ENCODE measurements around the gene ATXN8OS.
"Not testable (repeated sequence)": the region's sequence is repeated elsewhere in the genome, so short reads cannot be mapped to it uniquely, and the experiment has no call there.

ATXN8OS gene

GRCh38 chr13:70107498-70108281 lies at the start of gene ATXN8OS:
ATXN8OS (plus strand) TSS chr13:70107826.
- in situ Hi-C loops (cut with HindIII; ENCODE audit: low sequenced_read_pairs), result no loop called here

- in situ Hi-C loops (cut with HindIII; ENCODE audit: low sequenced_read_pairs), result no loop called here
These were observed 27.6 kb upstream of the ATXN8OS start for GRCh38 chr13:70080012-70080411.

GRCh38 chr13:70087247-70087646 lies 20.4 kb upstream of the ATXN8OS start:
- in situ Hi-C loops (cut with HindIII; ENCODE audit: low sequenced_read_pairs), result no loop called here

- in situ Hi-C loops (cut with HindIII; ENCODE audit: low sequenced_read_pairs), result no loop called here
These were observed 18.7 kb upstream of the ATXN8OS start for GRCh38 chr13:70088926-70089325.

- in situ Hi-C loops (cut with HindIII; ENCODE audit: low sequenced_read_pairs), result no loop called here
These were observed 17.4 kb upstream of the ATXN8OS start for GRCh38 chr13:70090036-70090723.

GRCh38 chr13:70098669-70099068 lies 9.0 kb upstream of the ATXN8OS start:
- in situ Hi-C loops (cut with HindIII; ENCODE audit: low sequenced_read_pairs), result no loop called here

GRCh38 chr13:70104481-70104880 lies 3.1 kb upstream of the ATXN8OS start:
- in situ Hi-C loops (cut with HindIII; ENCODE audit: low sequenced_read_pairs), result no loop called here

- in situ Hi-C loops (cut with HindIII; ENCODE audit: low sequenced_read_pairs), result no loop called here
These were observed 515 bp upstream of the ATXN8OS start for GRCh38 chr13:70107125-70107497.

- in situ Hi-C loops (cut with HindIII; ENCODE audit: low sequenced_read_pairs), result no loop called here
These were observed 905 bp downstream of the ATXN8OS start, which contains the start of gene KLHL1 for GRCh38 chr13:70108356-70109105. KLHL1 (minus strand) TSS chr13:70108452; CDS start chr13:70107699, 753 bp downstream.

- in situ Hi-C loops (cut with HindIII; ENCODE audit: low sequenced_read_pairs), result no loop called here
These were observed 9.8 kb downstream of the ATXN8OS start for GRCh38 chr13:70117338-70117905.

GRCh38 chr13:70125693-70126092 lies 18.1 kb downstream of the ATXN8OS start:
- in situ Hi-C loops (cut with HindIII; ENCODE audit: low sequenced_read_pairs), result no loop called here

GRCh38 chr13:70128098-70128497 lies 20.5 kb downstream of the ATXN8OS start:
- in situ Hi-C loops (cut with HindIII; ENCODE audit: low sequenced_read_pairs), result no loop called here

GRCh38 chr13:70142658-70143057 lies 35.0 kb downstream of the ATXN8OS start:
- in situ Hi-C loops (cut with HindIII; ENCODE audit: low sequenced_read_pairs), result not testable (repeated sequence)

- in situ Hi-C loops (cut with HindIII; ENCODE audit: low sequenced_read_pairs), result no loop called here
These were observed 54.5 kb downstream of the ATXN8OS start for GRCh38 chr13:70162141-70162540.

GRCh38 chr13:70170689-70171088 lies 63.1 kb downstream of the ATXN8OS start:
- in situ Hi-C loops (cut with HindIII; ENCODE audit: low sequenced_read_pairs), result no loop called here

- in situ Hi-C loops (cut with HindIII; ENCODE audit: low sequenced_read_pairs), result no loop called here
These were observed 63.5 kb downstream of the ATXN8OS start for GRCh38 chr13:70171151-70171550.

- in situ Hi-C loops (cut with HindIII; ENCODE audit: low sequenced_read_pairs), result no loop called here
These were observed 65.4 kb downstream of the ATXN8OS start for GRCh38 chr13:70172946-70173597.

- in situ Hi-C loops (cut with HindIII; ENCODE audit: low sequenced_read_pairs), result no loop called here
These were observed 66.0 kb downstream of the ATXN8OS start for GRCh38 chr13:70173598-70173959.

- in situ Hi-C loops (cut with HindIII; ENCODE audit: low sequenced_read_pairs), result no loop called here
These were observed 70.7 kb downstream of the ATXN8OS start for GRCh38 chr13:70178346-70178745.

All from endothelial cell of hepatic sinusoid (primary cell).